GM19438 (cell line): ENCODE data around the gene FCER2.

Source experiments
- ATAC-seq: cut with Tn5 transposase; IDR thresholded peaks from one replicate; pipeline ENCODE4 v1.9.1; 2021; ENCODE audit warnings: low read depth; ENCODE audit not compliant: unreplicated experiment

The FCER2 gene

GRCh38 chr19:7704280-7705060 lies 2.5 kb upstream of the FCER2 start:
- ATAC-seq, result no peak

DNA sequence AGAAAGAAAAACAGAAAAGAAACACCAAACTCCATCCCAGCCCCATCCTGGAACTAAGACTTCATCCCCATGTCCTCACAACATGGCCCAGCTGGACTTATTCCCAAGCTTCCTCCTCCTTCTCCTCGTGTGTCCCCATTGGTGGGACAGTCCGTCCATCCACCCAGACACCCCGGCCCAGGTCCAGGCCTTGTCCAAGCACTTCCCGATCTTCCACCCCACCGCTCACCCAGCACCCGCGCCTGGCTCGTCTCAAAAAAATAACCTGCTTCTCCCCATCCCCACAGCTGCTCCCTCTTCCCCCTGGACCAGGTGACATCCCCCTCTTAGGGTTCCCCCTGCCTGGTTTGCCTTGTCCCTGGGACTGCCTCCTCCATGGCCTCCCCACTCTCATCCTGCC lies 1.4 kb upstream of the FCER2 start:
- no peak for ATAC-seq

GRCh38 chr19:7701049-7701653 lies 780 bp downstream of the FCER2 start:
- ATAC-seq, result no peak

DNA sequence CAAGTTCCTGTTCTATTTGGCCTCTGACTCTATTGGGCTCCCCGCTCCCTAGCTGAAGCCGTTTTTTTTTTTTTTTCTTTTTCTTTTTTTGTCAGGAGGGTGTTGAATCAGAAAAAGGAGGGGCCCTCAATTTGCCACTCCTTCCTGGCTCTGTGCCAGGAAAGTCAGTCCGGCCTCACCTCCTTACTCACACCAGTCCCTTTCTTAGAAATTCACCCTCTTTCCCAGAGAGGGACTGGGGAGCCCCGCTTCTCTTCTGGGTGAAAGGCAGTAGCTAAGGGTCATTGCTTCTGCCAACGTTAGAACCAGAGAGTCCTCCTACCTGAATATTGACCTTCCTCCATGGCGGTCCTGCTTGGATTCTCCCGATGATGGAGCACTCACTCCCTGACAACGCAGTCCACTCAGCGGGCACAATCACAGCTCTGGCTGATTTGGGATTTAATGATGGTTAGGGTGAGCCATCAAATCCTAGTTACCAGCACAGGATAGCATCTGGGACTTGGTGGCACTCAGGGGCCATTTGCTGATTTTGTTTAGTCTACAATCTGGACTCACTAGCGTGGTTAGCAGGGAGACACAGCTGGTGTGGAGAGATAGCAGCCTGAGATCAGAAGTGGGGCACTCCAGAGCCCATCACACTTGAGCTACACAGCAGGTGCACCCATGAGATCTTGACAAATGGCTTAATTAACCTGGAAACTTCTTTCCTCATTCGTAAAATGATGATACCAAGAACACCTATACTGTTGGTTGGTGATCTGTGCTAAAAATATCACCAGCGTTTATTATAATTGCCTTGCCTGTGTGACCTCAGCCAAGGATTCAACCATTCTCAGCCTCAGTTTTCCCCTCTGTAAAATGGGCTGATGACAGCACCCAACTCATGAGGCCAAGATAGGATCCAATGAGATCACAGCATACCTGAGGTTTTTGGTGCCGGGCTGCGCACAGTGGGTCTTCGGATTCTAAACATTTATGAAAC lies 2.2 kb downstream of the FCER2 start:
- ATAC-seq, result no peak

DNA sequence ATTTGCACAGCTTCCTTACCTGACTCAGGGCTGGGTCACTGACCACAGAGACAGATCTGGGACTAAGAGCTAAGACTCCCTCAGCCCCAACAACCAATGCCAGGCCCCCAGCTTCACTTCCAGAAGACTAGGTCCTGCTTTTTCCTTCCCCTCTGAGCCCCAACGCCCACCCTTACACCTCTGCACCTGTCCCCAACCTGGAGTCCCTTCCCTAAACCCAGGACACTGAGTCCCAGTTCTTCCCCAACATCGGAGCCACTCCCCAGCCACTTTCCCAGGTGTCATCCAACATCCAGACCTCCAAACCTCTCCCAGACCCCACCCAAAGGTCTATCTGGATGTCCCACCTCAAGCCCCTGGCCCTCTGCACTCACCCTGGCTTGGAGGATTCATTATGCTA lies 2.9 kb downstream of the FCER2 start:
- ATAC-seq, result no peak

- no peak for ATAC-seq
Observed at GRCh38 chr19:7698583-7698982, 3.3 kb downstream of the FCER2 start.

- no peak for ATAC-seq
Observed at GRCh38 chr19:7697721-7698287, 4.1 kb downstream of the FCER2 start.

DNA sequence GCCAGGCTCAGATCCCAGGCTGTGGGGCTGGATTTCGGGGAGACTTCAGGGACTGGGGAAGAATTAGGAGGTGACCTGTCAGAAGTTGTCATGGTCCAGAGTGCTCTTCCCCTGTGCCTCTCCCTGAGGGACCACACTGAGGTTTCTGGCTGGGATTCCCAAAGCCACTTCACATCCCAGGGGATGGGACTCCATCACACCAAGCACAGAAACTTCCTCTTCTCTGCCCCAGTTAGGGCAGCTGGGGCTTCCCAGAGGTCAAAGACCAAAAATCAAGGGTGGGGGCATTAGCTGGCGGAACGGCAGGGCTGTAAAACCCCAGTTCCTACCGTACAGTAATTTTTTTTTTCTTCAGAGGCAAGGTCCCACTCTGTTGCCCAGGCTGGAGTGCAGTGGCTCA lies 7.4 kb downstream of the FCER2 start:
- no peak for ATAC-seq

GRCh38 chr19:7692417-7693088 lies 9.4 kb downstream of the FCER2 start:
- ATAC-seq, result no peak

DNA sequence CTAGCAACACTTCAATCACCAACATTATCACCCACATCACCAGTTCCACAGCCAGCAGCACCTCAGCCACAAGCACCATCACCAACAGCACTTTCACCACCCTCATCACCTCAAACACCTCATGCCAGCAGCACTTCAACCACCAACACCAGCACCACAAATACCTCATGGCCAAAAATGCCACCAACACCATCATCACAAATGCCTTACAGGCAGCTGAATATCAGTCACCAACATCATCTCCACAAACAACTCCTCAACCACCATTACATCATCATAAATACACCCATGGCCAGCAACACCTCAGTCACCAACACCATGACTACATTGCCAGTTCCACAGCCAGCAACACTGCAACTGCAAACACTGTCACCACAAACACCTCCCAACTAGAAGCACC lies 10.4 kb downstream of the FCER2 start:
- ATAC-seq, result no peak

GRCh38 chr19:7690779-7691258 lies 11.1 kb downstream of the FCER2 start:
- ATAC-seq, result no peak

DNA sequence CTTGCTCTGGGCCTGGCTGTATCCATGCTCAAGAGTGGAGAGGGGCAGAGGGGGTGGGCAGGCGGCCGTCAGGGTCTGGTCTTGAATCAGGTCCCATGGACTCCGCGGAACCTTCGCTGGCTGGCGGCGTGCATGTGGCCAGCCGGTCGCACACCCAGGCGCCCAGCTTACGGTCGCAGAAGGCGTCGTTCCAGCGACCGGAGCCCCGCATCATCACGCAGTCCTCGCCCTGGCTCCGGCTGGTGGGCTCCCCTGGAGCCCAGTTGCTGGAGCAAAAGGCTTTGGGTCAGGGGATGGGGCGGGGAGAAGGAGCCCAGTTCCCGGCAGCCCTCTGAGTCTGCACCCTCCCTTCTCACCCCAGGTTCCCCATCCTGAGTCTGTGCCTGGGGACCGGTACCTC lies 12.8 kb downstream of the FCER2 start:
- ATAC-seq, result no peak

- no peak for ATAC-seq
Observed at GRCh38 chr19:7687177-7687576, 14.8 kb downstream of the FCER2 start.

DNA sequence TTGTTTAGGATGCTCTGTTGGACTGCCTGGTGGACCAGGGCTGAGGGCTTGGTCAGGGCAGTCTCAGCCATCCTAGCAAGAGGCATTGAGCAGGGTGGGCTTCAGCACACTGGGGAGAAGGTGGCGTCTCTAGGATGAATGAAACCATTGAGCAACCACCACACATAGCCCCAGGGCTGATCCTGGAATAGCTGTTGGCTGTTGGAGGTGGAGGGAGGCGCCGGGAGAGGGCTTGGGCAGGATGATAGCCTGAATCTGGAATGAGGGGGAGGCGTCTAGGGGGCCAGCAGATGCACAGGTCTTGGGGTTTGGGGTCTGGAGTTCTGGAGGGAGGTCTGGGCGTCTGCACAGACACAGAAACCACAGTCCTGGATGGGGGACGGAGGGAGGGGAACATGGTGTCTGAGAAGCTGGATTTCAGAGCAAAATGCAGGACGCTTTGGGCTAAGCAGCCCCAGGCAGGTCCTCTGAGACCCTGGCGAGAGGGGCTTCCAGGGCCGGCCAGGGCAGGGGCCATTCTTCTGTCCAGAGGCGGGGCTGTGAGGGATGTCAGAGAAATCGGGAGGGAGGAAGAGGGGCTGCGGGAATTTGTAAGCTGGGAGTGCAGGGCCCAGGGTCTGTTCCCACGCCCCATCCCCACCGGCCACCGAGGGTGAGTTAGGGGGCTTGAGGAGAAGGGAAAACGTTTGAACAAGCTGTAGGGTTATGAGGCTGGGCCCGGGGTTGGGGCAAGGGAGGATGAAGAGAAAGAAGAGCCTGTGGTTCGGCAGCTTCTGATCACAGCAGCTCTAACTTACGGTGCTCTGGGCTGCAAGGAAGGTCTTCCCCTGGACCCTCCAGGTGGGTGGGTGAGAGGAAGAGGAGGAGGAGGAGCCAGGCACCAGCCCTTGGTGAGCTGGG lies 16.1 kb downstream of the FCER2 start:
- no peak for ATAC-seq

DNA sequence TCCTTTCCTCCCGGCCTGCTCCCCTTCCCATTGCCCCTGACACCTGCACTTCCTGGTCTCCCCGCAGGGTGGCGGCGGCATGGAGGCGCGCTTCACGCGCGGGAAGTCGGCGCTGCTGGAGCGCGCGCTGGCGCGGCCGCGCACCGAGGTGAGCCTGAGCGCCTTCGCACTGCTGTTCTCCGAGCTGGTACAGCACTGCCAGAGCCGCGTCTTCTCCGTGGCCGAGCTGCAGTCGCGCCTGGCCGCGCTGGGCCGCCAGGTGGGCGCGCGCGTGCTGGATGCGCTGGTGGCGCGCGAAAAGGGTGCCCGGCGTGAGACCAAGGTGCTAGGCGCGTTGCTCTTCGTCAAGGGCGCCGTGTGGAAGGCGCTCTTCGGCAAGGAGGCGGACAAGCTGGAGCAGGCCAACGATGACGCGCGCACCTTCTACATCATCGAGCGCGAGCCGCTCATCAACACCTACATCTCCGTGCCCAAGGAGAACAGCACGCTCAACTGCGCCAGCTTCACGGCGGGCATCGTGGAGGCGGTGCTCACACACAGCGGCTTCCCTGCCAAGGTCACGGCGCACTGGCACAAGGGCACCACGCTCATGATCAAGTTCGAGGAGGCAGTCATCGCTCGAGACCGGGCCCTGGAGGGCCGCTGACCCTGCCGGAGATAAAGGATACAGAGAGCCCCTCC lies 19.6 kb downstream of the FCER2 start:
- ATAC-seq, result no peak

- ATAC-seq, result no peak
Observed at GRCh38 chr19:7681340-7682174, 20.4 kb downstream of the FCER2 start.

- ATAC-seq, result no peak
Observed at GRCh38 chr19:7680606-7681339, 21.2 kb downstream of the FCER2 start, which contains the start of gene TRAPPC5. Gene TRAPPC5 (plus strand): TSS chr19:7680833. CDS start chr19:7682254, 1,421 bp downstream.
